DMS153 (cell line): ENCODE data around the gene YJEFN3.

Experiments used
- DNase-seq: peaks from one replicate; lab custom pipeline; 2025; lab: John Stamatoyannopoulos, UW

Gene YJEFN3

DNA sequence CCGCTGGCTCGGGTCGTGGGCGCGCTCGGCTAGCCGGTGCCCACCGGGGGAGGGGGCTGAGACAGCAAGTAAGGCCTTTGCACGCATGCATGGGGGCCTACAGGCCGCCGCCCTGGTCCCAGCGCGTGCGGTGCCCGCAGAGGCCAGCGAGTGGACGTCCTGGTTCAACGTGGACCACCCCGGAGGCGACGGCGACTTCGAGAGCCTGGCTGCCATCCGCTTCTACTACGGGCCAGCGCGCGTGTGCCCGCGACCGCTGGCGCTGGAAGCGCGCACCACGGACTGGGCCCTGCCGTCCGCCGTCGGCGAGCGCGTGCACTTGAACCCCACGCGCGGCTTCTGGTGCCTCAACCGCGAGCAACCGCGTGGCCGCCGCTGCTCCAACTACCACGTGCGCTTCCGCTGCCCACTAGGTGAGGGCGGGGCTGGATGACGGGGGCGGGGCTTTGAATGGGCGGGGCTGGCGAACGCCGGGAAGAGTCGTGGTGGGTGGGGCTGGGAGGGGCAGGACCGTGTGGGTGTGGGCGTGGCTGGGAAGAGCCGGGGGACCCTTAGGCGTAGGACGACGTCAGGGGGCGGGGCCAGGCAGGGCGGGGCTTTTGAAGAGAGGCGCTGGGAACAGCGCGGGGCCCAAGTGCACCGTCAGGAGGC lies 11.5 kb downstream of the YJEFN3 start:
- no peak for DNase-seq

GRCh38 chr19:19540715-19541515 lies 12.2 kb downstream of the YJEFN3 start:
- DNase-seq, result peak; percentile 67

DNA sequence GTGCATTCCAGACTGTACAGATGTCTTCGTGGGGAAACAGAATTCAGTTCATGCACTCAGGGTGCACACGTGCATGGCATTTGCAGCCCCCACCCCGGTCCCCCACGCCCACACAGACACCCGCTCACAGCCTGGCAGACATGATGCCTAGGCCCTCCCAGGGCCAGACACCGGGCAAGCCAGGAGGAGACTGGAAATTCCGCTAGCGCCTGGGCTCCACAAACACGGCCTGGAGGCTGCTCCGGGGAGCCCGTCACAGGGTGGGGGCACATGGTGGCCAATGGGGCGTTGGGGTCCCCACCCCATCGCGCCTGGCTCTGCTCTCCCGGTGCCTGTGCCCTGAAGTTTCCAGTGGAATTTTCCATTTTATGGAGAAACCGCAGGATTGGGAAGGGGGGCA lies 12.9 kb downstream of the YJEFN3 start:
- DNase-seq, result no peak

DNA sequence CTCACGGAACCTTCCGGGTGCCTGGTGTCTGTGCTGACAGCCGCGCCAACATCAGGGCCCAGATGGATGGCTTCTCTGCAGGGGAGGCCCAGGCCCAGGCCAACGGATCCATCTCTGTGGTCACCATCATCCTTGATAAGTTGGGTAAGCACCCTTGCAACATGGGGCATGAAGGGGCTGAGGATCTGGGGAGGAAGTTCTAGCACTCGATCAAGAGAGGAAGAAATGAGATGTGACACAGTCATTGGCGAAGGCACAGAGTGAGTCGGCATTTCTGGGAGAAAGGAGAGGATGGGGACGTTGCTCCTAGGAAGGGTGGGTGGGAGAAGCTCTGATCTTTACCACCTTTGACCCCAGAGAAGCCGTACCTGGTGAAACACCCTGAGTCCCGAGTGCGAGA lies 13.8 kb downstream of the YJEFN3 start:
- no peak for DNase-seq

- DNase-seq, result no peak
Observed at GRCh38 chr19:19543101-19543500, 14.4 kb downstream of the YJEFN3 start.

GRCh38 chr19:19543640-19544039 lies 14.9 kb downstream of the YJEFN3 start:
- DNase-seq, result no peak

- DNase-seq, result no peak
Observed at GRCh38 chr19:19544257-19544953, 15.7 kb downstream of the YJEFN3 start.

GRCh38 chr19:19544954-19545591 lies 16.4 kb downstream of the YJEFN3 start:
- no peak for DNase-seq

DNA sequence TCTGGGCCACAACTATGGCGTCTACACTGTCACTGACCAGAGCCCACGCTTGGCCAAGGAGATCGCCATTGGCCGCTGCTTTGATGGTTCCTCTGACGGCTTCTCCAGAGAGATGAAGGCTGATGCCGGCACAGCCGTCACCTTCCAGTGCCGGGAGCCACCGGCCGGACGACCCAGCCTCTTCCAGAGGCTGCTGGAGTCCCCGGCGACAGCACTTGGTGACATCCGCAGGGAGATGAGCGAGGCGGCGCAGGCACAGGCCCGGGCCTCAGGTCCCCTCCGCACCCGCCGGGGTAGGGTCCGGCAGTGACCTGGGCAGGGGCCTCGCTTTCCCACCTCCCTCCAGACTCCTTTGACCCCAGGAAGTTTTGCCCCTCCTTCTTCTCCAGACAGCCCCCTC lies 17.0 kb downstream of the YJEFN3 start:
- DNase-seq, result no peak

GRCh38 chr19:19546751-19547162 lies 18.0 kb downstream of the YJEFN3 start:
- no peak for DNase-seq

DNA sequence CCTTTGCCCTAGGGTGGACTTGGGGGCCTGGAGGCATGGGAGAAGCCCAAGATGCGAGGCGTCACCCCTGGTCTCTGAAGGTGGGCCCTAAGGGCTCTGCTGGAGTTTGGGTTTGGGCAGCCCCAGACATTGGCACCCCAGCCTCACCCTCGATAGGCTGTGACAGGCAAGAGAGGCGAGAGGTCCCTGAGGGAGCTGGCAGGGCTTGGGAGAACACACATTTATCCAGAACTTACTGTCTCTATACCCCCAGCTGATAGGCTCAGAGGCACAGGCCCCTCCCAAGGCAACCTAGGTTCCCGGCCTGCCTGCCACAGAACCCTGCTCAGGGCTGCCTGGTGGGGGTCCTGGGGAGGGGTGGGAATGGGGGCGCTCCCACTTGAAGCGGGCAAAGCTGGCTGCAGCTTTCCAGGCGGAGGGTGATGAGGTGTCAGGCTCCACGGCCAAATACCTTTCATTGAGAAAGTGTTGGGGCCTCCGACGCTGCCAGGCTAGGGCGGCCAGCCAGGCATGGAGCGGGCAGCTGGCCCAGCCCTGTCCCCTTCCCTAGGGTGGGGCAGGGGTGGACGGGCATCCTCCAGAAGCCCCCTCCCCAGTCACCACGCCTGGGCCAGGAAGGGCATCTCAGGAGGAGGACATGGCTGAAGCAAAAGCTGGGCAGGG lies 19.1 kb downstream of the YJEFN3 start:
- DNase-seq, result no peak

DNA sequence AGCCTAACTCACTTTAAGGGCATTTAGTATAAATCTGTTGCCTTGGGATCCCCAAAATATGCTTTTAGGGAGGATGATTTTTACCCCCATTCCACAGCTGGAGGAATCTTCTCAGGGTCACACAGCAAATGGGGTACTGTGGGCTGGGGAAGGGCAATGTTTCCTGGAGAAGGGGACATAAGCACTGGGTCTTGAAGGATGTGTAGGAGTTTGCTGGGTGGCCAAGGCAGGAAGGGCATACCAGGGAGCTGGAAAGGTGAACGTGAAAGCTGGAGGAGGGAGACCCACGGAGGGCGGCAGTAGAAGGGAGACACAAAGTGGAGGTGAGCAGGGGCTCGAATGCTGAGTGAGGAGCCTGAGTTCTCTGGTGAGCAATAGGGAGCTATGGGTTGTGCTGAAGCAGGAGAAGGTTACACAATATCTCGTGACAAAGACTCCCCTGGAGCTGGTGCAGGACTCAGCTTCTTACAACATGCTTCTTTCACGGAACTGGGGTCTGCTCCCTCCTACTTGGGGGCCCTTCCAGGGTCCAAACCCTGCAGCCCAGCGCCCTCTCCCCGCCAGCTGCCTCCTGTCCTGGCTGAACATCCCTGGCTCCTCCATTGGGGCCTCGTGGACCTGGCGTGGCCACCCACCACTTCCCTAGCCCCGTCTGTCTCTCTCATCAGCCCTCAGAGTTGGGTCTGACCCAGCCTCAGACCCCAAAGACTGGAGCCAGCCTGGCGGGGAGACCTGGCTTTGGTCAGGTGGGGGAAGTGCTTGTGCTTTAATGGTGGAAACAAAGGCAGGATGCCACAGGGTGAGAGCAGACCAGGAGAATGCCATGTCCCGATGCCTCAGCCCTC lies 20.4 kb downstream of the YJEFN3 start:
- DNase-seq, result no peak

DNA sequence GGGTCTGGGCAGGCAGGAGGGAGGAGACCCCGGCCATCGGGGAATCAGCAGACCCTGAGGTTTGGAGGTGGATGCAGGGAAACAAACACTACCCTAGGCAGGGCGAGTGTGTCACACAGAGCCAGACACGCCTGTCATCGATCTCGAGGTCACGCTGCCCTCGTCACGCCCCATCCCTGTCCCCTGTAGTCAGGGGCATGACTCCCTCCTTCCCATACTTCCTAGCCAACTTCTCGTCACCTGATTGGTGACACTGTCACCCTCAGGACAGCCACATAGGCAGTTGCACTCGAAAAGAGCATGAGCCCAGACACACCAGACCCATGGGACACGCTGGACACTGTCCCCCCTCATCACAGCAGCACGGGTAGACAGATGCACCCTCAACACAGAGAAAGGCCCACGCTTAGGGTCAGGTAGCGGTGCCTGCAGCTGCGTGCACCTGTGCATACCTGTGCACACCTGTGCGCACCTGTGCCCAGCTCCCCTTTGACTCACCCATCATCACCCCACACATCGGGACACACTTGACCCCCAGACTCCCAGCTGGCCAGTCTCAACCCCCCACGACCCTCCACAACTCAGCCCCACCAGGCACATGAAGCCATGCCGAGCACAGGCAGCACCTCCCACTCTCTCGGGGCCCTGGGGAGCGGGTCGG lies 21.2 kb downstream of the YJEFN3 start:
- DNase-seq, result no peak

- no peak for DNase-seq
Observed at GRCh38 chr19:19550485-19550929, 21.8 kb downstream of the YJEFN3 start.

GRCh38 chr19:19550972-19551852 lies 22.5 kb downstream of the YJEFN3 start:
- DNase-seq, result no peak

DNA sequence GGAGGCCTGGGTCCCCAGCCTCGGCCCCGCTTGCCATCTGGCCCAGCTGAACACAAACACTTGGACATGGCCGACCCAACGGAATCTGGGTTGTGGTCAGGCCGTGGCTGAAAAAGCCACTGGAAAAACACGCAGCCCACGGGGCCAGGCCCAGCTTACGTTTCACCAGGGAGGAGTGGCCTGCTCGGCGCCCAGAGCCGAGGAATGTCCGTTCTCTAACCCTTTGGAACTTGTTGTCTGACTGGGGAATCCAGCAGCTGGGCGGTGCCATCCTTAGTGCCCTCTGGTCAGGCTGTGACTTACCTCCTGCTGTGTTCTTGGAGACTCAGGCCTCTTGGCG lies 23.1 kb downstream of the YJEFN3 start:
- no peak for DNase-seq

GRCh38 chr19:19552798-19553197 lies 24.1 kb downstream of the YJEFN3 start:
- no peak for DNase-seq

GRCh38 chr19:19553670-19554069 lies 25.0 kb downstream of the YJEFN3 start:
- no peak for DNase-seq
